Pons (tissue), 1 donor: ENCODE results near the gene GAB2.

ENCODE experiments used
- DNase-seq: peaks from one replicate; pipeline ENCODE4 v3.0.0-alpha.2; 2016; ENCODE audit warnings: low spot score

The GAB2 gene

GRCh38 chr11:78220218-78221157, 197.1 kb downstream of the GAB2 start:
- no peak for DNase-seq

- peak; percentile 85 for DNase-seq
Measured at GRCh38 chr11:78219493-78220217, 198.0 kb downstream of the GAB2 start.

- no peak for DNase-seq
Measured at GRCh38 chr11:78218707-78219492, 198.7 kb downstream of the GAB2 start.

GRCh38 chr11:78217650-78218541, 199.7 kb downstream of the GAB2 start:
- no peak for DNase-seq

- no peak for DNase-seq
Measured at GRCh38 chr11:78216571-78217287, 200.9 kb downstream of the GAB2 start.

- no peak for DNase-seq
Measured at GRCh38 chr11:78216021-78216420, 201.6 kb downstream of the GAB2 start.

- no peak for DNase-seq
Measured at GRCh38 chr11:78214331-78215194, 203.1 kb downstream of the GAB2 start.

- no peak for DNase-seq
Measured at GRCh38 chr11:78213526-78214330, 203.9 kb downstream of the GAB2 start.

- peak; percentile 49 for DNase-seq
Measured at GRCh38 chr11:78212586-78213371, 204.8 kb downstream of the GAB2 start.

GRCh38 chr11:78211565-78211964, 206.1 kb downstream of the GAB2 start:
- DNase-seq, result no peak

GRCh38 chr11:78210000-78210608, 207.5 kb downstream of the GAB2 start:
- no peak for DNase-seq

GRCh38 chr11:78209478-78209877, 208.1 kb downstream of the GAB2 start:
- no peak for DNase-seq

- no peak for DNase-seq
Measured at GRCh38 chr11:78208257-78209165, 209.1 kb downstream of the GAB2 start.

- no peak for DNase-seq
Measured at GRCh38 chr11:78207532-78208256, 209.9 kb downstream of the GAB2 start.

- DNase-seq, result no peak
Measured at GRCh38 chr11:78205691-78206090, 211.9 kb downstream of the GAB2 start.

- no peak for DNase-seq
Measured at GRCh38 chr11:78205256-78205655, 212.4 kb downstream of the GAB2 start.
